ENCODE data around the gene BAG5. TPM values are rescaled to one million over a fixed set of nuclear protein-coding genes. Genes with fewer than 3 reads are reported as not detected.

BAG5 gene
- total RNA-seq, 1 experiment from 2014 or later = 29.2 TPM

GRCh38 chr14:103520657-103521437 lies 41.6 kb downstream of the BAG5 start (continued):
- TF ChIP-seq PRDM15 (CRISPR knock-in tag; IDR thresholded peaks at IDR 0.05) = no peak
- TF ChIP-seq FOXP4 (CRISPR knock-in tag; IDR thresholded peaks at IDR 0.05) = no peak
- TF ChIP-seq FOXP1 (CRISPR knock-in tag; IDR thresholded peaks at IDR 0.05; ENCODE audit: borderline replicate concordance) = peak; percentile 64; the same call in 1 of the 2 replicates
- TF ChIP-seq ZNF317 (CRISPR knock-in tag; IDR thresholded peaks at IDR 0.05; ENCODE audit: borderline replicate concordance, low read depth) = no peak
- TF ChIP-seq USF2 (CRISPR knock-in tag; IDR thresholded peaks at IDR 0.05) = no peak
- TF ChIP-seq SP1 (CRISPR knock-in tag; conservative IDR thresholded peaks at IDR 0.05) = peak; percentile 67
- no peak for TF ChIP-seq AFF4 (CRISPR knock-in tag; IDR thresholded peaks at IDR 0.05; ENCODE audit: borderline replicate concordance)
- no peak for TF ChIP-seq ATF2 (CRISPR knock-in tag; IDR thresholded peaks at IDR 0.05; ENCODE audit: borderline replicate concordance, low read depth)
- no peak for TF ChIP-seq ELF4 (CRISPR knock-in tag; IDR thresholded peaks at IDR 0.05; ENCODE audit: low read depth)
- 0 out of 2 replicates have a peak, but pooled peaks have one; percentile 60 for TF ChIP-seq MYBL2 (CRISPR knock-in tag; IDR thresholded peaks at IDR 0.05)
- peak; percentile 72; the same call in 1 of the 2 replicates for TF ChIP-seq ZNF281 (CRISPR knock-in tag; IDR thresholded peaks at IDR 0.05)
- TF ChIP-seq MLX (CRISPR knock-in tag; IDR thresholded peaks at IDR 0.05) = no peak
- TF ChIP-seq ZNF263 (CRISPR knock-in tag; IDR thresholded peaks at IDR 0.05; ENCODE audit: low read depth) = 0 out of 2 replicates have a peak, but pooled peaks have one; percentile 16
- TF ChIP-seq TP53 (CRISPR knock-in tag; IDR thresholded peaks at IDR 0.05) = no peak
- no peak for TF ChIP-seq RORB (CRISPR knock-in tag; IDR thresholded peaks at IDR 0.05)
- TF ChIP-seq HMGA2 (CRISPR knock-in tag; IDR thresholded peaks at IDR 0.05) = no peak
- no peak for TF ChIP-seq TCF7 (CRISPR knock-in tag; IDR thresholded peaks at IDR 0.05; ENCODE audit: low read depth)
- TF ChIP-seq ESRRA (CRISPR knock-in tag; IDR thresholded peaks at IDR 0.05; ENCODE audit: borderline replicate concordance) = no peak; the same call in 1 of the 2 replicates
- no peak for TF ChIP-seq ZNF138 (CRISPR knock-in tag; conservative IDR thresholded peaks at IDR 0.05)
- no peak for TF ChIP-seq FOXJ3 (CRISPR knock-in tag; IDR thresholded peaks at IDR 0.05; ENCODE audit: borderline replicate concordance)
- no peak for TF ChIP-seq IRF1 (CRISPR knock-in tag; IDR thresholded peaks at IDR 0.05)

All from WTC11 (cell line).